Epithelial cell of alveolus of lung (primary cell): ENCODE results near the gene FIGLA. TPM values are rescaled to one million over a fixed set of nuclear protein-coding genes. Genes with fewer than 3 reads are reported as not detected.

ENCODE experiments used
- total RNA-seq: library from RNA; depleted of rRNA; stranded (reverse); fragments of >200 nt; gene quantifications from 2 replicates; pipeline ENCODE4 v1.2.1, GENCODE V29; 2015

The FIGLA gene
- total RNA-seq = not detected in 2 replicates

DNA sequence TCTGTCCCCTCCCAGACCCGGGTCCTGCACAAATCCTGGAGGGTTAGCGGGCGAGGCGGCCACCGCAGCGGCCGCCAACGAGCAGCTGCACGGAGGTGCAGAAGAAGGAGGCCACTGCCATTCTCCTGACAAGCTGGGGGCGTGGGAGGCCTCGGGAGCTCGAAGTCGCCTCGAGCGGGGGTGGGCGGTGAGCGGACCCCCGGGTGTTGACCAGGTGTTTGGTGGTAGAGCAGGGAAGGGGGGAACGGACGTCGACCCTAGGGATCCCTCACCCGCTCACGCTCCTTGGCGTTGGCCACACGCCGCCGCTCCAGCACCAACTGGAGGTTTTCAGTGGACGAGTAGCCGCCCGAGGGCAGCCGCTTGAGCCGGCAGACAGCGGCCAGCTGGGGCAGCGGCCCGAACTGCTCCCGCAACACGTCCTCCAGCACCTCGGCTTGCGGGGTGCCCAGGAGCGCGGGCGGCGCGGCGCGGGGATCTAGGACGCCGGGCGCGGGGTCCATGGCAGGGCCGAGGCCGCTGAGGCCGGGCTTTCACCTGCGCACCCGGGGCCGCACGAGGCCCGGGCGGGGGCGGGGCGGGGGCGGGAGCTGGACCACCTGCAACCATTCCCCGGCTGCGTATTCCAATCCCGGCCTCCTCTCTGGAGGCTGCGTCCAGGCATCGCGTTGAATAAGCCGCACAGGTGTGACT lies at the start of gene FIGLA:
TSS of gene FIGLA (minus strand) at position 508 of the 693 bp plus-strand sequence. CDS start at position 503, 5 bp downstream.

DNA sequence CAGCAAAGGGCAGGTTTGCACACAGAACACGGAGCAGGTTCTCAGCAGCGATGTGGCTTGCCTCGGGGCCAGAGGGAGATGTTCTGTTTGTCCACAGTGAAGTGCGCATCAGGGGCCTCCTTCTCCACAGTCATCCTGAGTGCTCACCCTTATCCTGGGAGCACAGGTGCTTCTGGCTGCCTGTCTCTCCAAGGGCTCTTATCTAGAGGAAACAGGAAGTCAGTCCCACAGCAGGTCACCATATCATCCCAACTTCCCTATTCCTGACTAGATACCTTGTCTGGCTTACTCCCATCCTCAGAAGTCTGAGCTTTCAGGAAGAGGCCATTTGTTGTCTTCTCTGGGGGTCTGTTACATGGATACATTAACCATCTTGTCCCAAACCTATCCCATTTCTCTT lies 45.2 kb upstream of the FIGLA start, which contains the start of gene CD207:
TSS of gene CD207 (minus strand) at position 174 of the 400 bp plus-strand sequence. CDS start at position 134, 40 bp downstream.

DNA sequence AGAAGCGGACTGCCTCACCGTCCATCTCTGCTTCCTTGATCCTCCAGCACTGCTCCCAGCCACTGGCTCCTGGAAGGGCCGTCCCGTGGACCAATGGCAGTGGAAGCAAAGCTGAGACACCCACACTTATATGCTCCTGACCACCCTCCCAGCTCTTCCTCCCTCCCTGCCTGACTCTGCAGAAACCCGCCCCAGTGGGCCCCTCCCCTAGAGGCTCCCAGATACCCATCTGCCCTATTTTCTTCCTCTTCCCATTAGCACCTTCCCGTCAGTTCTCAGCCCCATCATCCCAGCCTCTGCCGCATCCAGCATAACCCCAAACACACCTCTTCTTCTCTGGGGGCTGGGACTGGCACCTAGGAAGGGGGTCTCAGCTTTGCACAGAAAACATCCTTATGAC lies 30.1 kb upstream of the FIGLA start, which contains the start of gene CLEC4F:
TSS of gene CLEC4F (minus strand) at position 101 of the 400 bp plus-strand sequence. CDS start at position 25, 76 bp downstream.

GRCh38 chr2:70767699-70768589 lies 22.5 kb downstream of the FIGLA start, which contains the start of gene ADD2:
ADD2 (minus strand) TSS chr2:70768200; CDS start chr2:70706408, 61,792 bp downstream.

Other genes with a start within 250 kb of the FIGLA start
- 0.32 and 2.7 TPM in 2 replicates for gene TGFA, start 236.8 kb downstream of the FIGLA start, total RNA-seq
- 0.88 and 1.4 TPM in 2 replicates for gene ADD2, start 22.4 kb downstream of the FIGLA start, total RNA-seq
- gene CLEC4F, start 30.0 kb upstream of the FIGLA start, total RNA-seq = not detected in 2 replicates
- gene CD207, start 45.2 kb upstream of the FIGLA start, total RNA-seq = not detected in 2 replicates
- gene VAX2, start 109.9 kb upstream of the FIGLA start, total RNA-seq = 3.9 and 7.9 TPM in 2 replicates
- gene ATP6V1B1, start 145.3 kb upstream of the FIGLA start, total RNA-seq = 0.40 and 4.1 TPM in 2 replicates
- 1.3 and 1.4 TPM in 2 replicates for gene ANKRD53, start 188.0 kb upstream of the FIGLA start, total RNA-seq
- gene TEX261, start 204.2 kb upstream of the FIGLA start, total RNA-seq = 27.0 and 42.9 TPM in 2 replicates